Hematopoietic multipotent progenitor cell (in vitro differentiated cells): ENCODE measurements around the gene MX2. TPM values are rescaled to one million over a fixed set of nuclear protein-coding genes. Genes with fewer than 3 reads are reported as not detected.
A peak's percentile ranks its signal among the peaks of the same experiment; 100 is the strongest.
"Not testable (repeated sequence)": the region's sequence is repeated elsewhere in the genome, so short reads cannot be mapped to it uniquely, and the experiment has no call there.

Experiments used
- DNase-seq, 3 donors: peaks; one replicate each; pipeline ENCODE4 v3.0.0-alpha.2; 2011 to 2015; ENCODE audit warnings: low read depth in 2 of 3, low spot score in 2 of 3
- total RNA-seq: library from RNA; depleted of rRNA; stranded (reverse); fragments of >200 nt; gene quantifications from one replicate; pipeline ENCODE4 v1.2.3, GENCODE V29; 2012

Gene MX2
- total RNA-seq, 1 donor = 25.3 TPM

GRCh38 chr21:41410767-41411448 lies 49.1 kb downstream of the MX2 start:
- DNase-seq = no peak

- DNase-seq = peak in 1 of 3 donors; percentile 18
Observed at GRCh38 chr21:41411449-41412089, 49.7 kb downstream of the MX2 start.

GRCh38 chr21:41417505-41417904 lies 55.7 kb downstream of the MX2 start:
- not testable (repeated sequence) for DNase-seq

- no peak for DNase-seq
Observed at GRCh38 chr21:41418393-41418792, 56.6 kb downstream of the MX2 start.

- no peak for DNase-seq
Observed at GRCh38 chr21:41418956-41419680, 57.3 kb downstream of the MX2 start.

GRCh38 chr21:41419921-41420862 lies 58.4 kb downstream of the MX2 start:
- peak in 2 of 3 donors; percentile 62 to 65 for DNase-seq

- not testable (repeated sequence) for DNase-seq
Observed at GRCh38 chr21:41420998-41421397, 59.2 kb downstream of the MX2 start.

GRCh38 chr21:41422546-41423304 lies 60.9 kb downstream of the MX2 start:
- DNase-seq = no peak

- DNase-seq = not testable (repeated sequence)
Observed at GRCh38 chr21:41423305-41423636, 61.4 kb downstream of the MX2 start.

- no peak for DNase-seq
Observed at GRCh38 chr21:41425588-41425953, 63.7 kb downstream of the MX2 start.

- peak; percentile 65 to 89 (median 72) for DNase-seq
Observed at GRCh38 chr21:41425954-41426675, 64.3 kb downstream of the MX2 start, which contains the start of gene MX1. Gene MX1 (plus strand): TSS chr21:41426239. CDS start chr21:41432071, 5,832 bp downstream.

GRCh38 chr21:41426676-41427404 lies 65.0 kb downstream of the MX2 start:
- DNase-seq = no peak

- no peak for DNase-seq
Observed at GRCh38 chr21:41427556-41427955, 65.7 kb downstream of the MX2 start.

GRCh38 chr21:41428311-41428710 lies 66.5 kb downstream of the MX2 start:
- DNase-seq = no peak

- DNase-seq = no peak
Observed at GRCh38 chr21:41428847-41429246, 67.0 kb downstream of the MX2 start.

- DNase-seq = no peak
Observed at GRCh38 chr21:41429305-41429704, 67.5 kb downstream of the MX2 start.

GRCh38 chr21:41429925-41430491 lies 68.2 kb downstream of the MX2 start:
- no peak for DNase-seq
